Coronary artery (tissue), 2 donors: ENCODE results near the gene LCE3E.
"Not testable (repeated sequence)": the region's sequence is repeated elsewhere in the genome, so short reads cannot be mapped to it uniquely, and the experiment has no call there.

Experiments
- DNase-seq: peaks from one replicate; pipeline ENCODE4 v3.0.0-alpha.2; 2017; ENCODE audit warnings: low spot score
- H3K27ac ChIP-seq, 2 donors: fragments of 200-600 bp; sonication (generic); one replicate each; pipeline ENCODE4 v1.5.1; 2016 to 2019
- H3K4me3 ChIP-seq: fragments of 200-600 bp; sonication (generic); 2 replicates; pipeline ENCODE4 v1.5.1; 2016; ENCODE audit warnings: mild to moderate bottlenecking, moderate library complexity
- TF ChIP-seq, protein P1 (sequence below): fragments of 200-600 bp; sonication (generic); IDR thresholded peaks from one replicate; pipeline ENCODE4 v1.5.1; 2019; ENCODE audit warnings: antibody characterized with exemption

Gene LCE3E, protein sequence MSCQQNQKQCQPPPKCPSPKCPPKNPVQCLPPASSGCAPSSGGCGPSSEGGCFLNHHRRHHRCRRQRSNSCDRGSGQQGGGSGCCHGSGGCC

DNA sequence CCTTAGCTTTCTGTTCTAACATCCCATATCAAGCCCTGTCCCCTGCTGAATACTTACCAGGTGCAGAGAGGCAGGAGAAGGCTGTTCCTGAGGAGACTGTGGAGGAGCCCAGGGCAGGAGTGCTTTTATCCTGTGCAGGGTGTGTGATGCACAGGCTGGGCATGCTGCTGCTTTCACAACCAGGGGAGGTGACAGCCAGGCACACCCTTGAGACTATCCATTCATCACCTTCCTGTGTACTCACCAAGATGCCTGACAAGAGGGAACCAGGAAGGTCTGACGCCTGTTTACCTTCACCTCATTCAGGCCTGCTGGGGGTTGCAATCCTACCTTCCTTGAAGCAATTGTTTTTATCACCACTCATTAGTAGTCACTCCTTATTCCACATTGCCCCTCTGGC is at the start of gene LCE3E:
LCE3E (minus strand) TSS at position 100 of the 400 bp plus-strand sequence. CDS start 572 bp downstream, outside the sequence.
- H3K27ac ChIP-seq, result no peak within 1 kb of the TSS
- TF ChIP-seq, protein P1, sequence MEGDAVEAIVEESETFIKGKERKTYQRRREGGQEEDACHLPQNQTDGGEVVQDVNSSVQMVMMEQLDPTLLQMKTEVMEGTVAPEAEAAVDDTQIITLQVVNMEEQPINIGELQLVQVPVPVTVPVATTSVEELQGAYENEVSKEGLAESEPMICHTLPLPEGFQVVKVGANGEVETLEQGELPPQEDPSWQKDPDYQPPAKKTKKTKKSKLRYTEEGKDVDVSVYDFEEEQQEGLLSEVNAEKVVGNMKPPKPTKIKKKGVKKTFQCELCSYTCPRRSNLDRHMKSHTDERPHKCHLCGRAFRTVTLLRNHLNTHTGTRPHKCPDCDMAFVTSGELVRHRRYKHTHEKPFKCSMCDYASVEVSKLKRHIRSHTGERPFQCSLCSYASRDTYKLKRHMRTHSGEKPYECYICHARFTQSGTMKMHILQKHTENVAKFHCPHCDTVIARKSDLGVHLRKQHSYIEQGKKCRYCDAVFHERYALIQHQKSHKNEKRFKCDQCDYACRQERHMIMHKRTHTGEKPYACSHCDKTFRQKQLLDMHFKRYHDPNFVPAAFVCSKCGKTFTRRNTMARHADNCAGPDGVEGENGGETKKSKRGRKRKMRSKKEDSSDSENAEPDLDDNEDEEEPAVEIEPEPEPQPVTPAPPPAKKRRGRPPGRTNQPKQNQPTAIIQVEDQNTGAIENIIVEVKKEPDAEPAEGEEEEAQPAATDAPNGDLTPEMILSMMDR, result no peak
- DNase-seq, result no peak

DNA sequence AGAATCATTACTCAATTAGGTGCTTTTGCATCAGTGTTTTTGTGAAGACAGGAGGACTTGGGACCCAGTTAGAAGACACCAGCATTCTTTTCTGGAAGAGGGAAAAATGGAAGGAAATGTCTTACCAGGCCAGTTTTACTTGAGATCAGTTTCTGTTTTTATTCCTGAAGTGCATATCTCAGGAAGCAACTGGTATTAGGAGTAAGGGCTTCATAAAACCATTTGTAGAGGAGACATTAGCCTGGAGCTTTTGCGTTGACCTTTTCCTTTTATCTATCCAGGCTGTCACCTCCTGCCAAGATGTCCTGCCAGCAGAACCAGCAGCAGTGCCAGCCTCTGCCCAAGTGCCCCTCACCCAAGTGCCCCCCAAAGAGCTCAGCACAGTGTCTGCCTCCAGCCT is 46.9 kb upstream of the LCE3E start, which contains the start of gene LCE3B:
LCE3B (plus strand) TSS at position 301 of the 400 bp plus-strand sequence; CDS start at position 301, 0 bp downstream.
- DNase-seq, result no peak
- Histone ChIP-seq H3K4me3 (no peak within 1 kb of the TSS), H3K27ac (no peak within 1 kb of the TSS)
- TF ChIP-seq, protein P1, result no peak

More for the DNA sequence above, at the start of gene LCE3E:
- no peak within 1 kb of the TSS for H3K4me3 ChIP-seq

DNA sequence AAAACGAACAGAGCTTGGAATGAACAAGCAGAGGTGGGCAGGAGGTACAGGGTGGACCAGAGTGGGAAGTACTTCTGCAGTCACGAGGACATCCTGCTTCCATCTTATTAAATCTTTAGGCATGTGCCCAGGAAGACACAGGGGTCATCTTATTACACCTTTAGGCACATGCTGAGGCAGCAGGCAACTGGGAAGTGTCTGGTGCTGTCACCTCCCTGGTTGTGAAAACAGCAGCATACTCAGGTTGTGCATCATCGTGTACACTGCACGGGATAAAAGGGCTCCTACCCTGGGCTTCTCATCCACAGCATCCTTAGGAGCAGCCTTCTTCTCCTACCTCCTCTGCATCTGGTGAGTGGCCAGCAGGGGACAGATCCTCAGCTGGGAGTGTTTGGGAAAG is 33.4 kb upstream of the LCE3E start, which contains the start of gene LCE3C:
LCE3C (plus strand) TSS at position 301 of the 400 bp plus-strand sequence. CDS start 498 bp downstream, outside the sequence.
- TF ChIP-seq, protein P1, result no peak
- no peak within 1 kb of the TSS for H3K4me3 ChIP-seq
- no peak within 1 kb of the TSS for H3K27ac ChIP-seq
- DNase-seq, result no peak

DNA sequence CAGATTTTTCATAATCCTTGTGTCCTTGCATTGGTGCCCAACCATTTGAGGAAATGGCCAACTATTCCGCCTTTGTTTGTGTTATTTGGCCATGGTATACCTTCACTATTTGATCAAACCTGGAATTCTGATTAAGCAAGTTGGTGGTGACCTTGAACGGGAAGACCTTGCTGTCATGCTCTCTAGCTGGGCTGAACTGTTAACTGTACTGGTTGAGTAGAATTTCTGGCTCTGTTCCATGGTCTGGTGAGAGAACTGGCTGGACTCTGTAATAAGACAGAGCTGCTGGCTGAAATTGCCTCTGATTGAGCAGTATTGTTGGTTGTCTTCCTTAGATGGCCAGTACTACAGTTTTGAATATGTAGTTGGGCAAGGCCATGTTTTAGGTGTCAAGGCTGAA is 30.4 kb upstream of the LCE3E start:
- DNase-seq, result no peak
- TF ChIP-seq, protein P1, result no peak
- Histone ChIP-seq H3K27ac (no peak overlapping the region), H3K4me3 (no peak overlapping the region)

DNA sequence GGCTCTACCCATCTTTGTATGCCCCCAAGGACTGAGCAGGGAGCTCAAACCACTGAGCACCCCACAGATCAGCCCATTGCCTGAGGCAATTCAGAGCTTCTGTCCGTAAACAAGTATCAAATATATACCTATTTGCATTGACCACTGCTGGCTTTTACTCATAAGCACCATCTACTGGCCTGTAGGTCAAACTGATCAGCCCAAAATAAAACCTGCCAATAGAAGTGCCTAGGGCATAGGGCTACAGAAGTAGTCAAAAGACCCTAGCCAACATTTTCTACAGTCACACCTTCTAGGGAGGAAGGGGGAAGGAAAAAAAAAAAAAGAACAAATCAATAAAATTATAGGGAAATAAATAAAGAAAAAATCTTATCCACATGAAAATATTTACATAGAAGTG is 19.0 kb upstream of the LCE3E start:
- Histone ChIP-seq H3K27ac (no peak overlapping the region), H3K4me3 (no peak overlapping the region)
- DNase-seq, result no peak
- TF ChIP-seq, protein P1, result no peak

DNA sequence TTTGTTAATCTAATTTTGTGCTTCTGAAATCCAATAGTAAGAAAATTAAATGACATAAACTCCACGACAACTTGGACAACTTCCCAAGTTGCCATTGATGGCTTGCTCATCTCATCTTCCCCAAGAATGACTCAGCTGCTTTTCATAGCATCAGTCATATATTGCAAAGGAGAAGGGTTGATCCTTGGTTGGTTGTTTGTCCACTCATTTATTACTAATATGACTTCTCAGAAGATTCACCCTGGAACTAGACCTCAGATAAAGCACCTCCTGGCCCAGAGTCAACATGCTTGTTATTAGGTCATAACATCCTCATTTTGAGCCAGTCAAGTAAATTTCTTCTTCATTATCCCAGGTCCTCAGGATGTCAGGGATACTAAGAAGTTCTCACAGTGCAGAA is 16.1 kb upstream of the LCE3E start:
- TF ChIP-seq, protein P1, result no peak
- Histone ChIP-seq H3K4me3 (no peak overlapping the region), H3K27ac (no peak overlapping the region)
- DNase-seq, result no peak

DNA sequence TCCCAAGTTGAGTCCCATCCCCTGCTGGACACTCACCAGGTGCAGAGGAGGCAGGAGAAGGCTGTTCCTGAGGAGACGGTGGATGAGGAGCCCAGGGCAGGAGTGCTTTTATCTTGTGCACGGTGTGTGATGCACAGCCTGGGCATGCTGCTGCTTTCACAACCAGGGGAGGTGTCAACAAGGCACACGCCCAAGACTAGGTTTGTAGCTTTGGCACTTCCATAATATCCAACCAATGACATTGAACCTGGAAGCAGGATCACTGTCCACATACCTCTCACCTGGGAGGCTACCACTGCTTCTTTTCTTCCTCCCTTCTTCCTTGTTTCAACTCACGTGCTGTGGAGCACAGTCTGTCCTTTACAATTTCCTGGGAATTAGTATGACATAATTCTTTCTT is 13.9 kb upstream of the LCE3E start, which contains the start of gene LCE3D:
LCE3D (minus strand) TSS at position 84 of the 400 bp plus-strand sequence. CDS start 580 bp downstream, outside the sequence.
- Histone ChIP-seq H3K4me3 (no peak within 1 kb of the TSS), H3K27ac (no peak within 1 kb of the TSS)
- TF ChIP-seq, protein P1, result no peak
- no peak for DNase-seq

DNA sequence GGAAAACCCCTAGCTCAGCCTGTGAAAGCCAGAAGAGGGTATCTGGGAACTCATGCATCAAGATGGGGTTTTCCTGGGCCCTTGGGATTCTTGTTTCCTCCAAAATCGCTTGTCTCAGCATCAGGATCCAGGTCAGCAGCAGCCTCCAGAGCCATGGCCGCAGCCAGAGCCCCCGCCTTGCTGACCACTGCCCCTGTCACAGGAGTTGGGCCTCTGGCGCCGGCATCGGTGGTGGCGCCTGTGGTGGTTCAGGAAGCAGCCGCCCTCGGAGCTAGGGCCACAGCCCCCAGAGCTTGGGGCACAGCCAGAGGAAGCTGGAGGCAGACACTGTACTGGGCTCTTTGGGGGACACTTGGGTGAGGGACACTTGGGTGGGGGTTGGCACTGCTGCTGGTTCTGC is 12.9 kb upstream of the LCE3E start:
- not testable (repeated sequence) for DNase-seq, H3K4me3 ChIP-seq

More for the DNA sequence above, 12.9 kb upstream of the LCE3E start:
- H3K27ac ChIP-seq, result not testable (repeated sequence)
